ENCODE results near the gene PAQR4.

GRCh38 chr16:2991566-2992261 lies 22.6 kb downstream of the PAQR4 start:
- no peak for TF ChIP-seq CTCF (IDR thresholded peaks at IDR 0.05)
- TF ChIP-seq ZFX (IDR thresholded peaks at IDR 0.05; ENCODE audit: borderline replicate concordance): no peak
